GM11168 (cell line): ENCODE measurements around the gene MKS1.

Experiments used
- in situ Hi-C: fragments of 300-500 bp; cut with MboI; formaldehyde crosslinking; loops from one replicate; pipeline ENCODE4 v1.12.0; 2022; ENCODE audit warnings: low sequenced_read_pairs; ENCODE audit not compliant: unreplicated experiment

The MKS1 gene

GRCh38 chr17:58245428-58246103 is 26.5 kb upstream of the MKS1 start:
- in situ Hi-C loops, result no loop called here

GRCh38 chr17:58244963-58245362 is 25.9 kb upstream of the MKS1 start:
- in situ Hi-C loops, result no loop called here

DNA sequence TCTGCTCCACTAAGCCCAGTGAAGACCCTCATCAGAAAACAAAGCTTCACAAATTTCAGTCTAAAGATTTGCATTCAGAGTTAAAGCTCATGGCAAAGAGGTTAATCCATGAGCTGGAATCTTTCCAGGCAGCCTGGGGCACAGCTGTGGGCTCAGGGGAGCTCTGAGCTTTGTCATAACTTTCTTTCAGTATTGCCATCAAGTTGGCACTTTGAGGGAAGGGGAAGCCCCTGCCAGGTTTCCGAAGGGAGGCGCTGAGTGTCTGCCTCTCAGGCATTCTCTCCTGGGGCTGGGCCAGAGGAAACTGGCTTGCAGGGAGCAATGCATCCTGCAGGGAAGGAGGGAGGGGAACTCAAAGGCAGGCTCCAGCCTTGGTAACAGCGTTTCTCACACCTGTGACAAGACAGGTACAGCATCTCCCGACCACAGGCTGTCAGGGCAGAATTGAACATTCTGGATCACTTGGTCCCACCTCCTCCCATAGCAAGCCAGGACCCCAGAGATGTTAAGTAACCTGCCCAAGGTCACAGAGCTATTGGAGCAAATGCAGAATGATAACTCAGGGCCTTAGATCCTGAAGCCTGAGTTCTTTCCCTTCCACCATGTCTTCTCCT is 23.2 kb upstream of the MKS1 start:
- in situ Hi-C loops, result no loop called here

- in situ Hi-C loops, result no loop called here
These were observed 20.9 kb upstream of the MKS1 start for GRCh38 chr17:58239987-58240386.

DNA sequence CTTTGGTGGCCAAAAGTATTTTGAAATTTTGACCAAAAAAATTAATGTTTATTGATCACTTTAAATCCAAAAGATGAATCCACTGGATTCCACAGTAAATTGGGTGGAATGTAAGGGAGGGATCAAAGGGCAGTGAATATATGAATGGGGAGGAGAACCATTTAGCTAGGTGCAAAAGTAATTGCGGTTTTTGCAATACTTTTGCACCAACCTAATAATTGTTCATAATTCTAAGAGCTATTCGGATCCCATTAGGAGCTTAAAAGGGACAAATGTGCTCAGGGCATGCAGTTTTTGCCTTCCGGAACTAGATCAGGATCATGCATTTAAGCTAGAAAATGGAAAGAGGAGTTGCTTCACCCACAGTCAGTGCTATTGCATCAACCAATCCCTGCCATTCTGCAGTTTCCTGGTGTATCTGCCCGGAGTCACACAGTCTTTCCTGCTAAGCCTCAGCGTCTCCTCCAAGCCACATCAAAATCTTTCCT is 19.1 kb upstream of the MKS1 start, which contains the start of gene LPO:
Gene LPO (plus strand): TSS at position 438 of the 488 bp plus-strand sequence. CDS start 4,396 bp downstream, outside the sequence.
- in situ Hi-C loops, result no loop called here

- in situ Hi-C loops, result no loop called here
These were observed 17.3 kb upstream of the MKS1 start for GRCh38 chr17:58236394-58236793.

- in situ Hi-C loops, result no loop called here
These were observed 16.8 kb upstream of the MKS1 start for GRCh38 chr17:58235821-58236220.

- in situ Hi-C loops, result no loop called here
These were observed 15.5 kb upstream of the MKS1 start for GRCh38 chr17:58234512-58234911.

GRCh38 chr17:58233543-58233942 is 14.5 kb upstream of the MKS1 start:
- in situ Hi-C loops, result no loop called here

GRCh38 chr17:58232707-58233156 is 13.7 kb upstream of the MKS1 start:
- in situ Hi-C loops, result no loop called here

DNA sequence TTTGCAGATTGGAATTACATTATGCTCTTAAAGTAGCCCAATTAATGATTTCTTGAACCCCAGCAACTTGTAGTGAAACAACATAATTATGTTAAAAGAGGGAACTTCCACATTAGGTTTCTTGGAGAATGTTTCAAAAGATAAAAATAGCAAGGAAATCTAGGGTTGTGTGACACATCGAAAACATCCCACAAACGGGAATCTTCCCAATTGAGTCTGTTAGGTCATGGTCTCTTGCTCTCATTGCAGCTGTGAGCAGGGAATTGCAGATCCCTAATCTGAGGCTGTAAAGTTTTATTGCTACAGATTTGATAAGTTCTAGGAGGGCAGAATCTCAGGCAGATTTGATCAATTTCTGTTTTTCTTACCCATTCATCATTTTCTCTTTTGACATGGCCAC is 12.6 kb upstream of the MKS1 start:
- in situ Hi-C loops, result no loop called here

DNA sequence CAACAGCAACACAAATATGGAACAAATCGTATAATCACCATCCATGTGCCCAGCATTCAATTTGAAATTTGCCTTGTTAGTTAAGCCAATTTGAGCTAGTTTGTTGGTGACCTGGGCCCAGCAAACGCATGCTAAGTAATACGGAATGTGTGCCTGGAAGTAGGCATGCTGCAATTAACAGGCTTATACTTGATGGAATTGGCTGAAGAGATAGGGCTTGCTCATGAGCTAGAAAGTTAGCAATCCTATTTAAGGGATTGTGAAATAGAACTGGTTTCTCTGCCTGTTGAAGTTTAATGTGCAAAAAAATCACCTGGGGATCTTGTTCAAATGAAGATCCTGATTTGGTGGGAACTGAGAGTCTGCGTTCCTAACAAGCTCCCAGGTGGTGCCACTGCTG is 10.8 kb upstream of the MKS1 start:
- in situ Hi-C loops, result no loop called here

- in situ Hi-C loops, result no loop called here
These were observed 10.3 kb upstream of the MKS1 start for GRCh38 chr17:58229384-58229783.

DNA sequence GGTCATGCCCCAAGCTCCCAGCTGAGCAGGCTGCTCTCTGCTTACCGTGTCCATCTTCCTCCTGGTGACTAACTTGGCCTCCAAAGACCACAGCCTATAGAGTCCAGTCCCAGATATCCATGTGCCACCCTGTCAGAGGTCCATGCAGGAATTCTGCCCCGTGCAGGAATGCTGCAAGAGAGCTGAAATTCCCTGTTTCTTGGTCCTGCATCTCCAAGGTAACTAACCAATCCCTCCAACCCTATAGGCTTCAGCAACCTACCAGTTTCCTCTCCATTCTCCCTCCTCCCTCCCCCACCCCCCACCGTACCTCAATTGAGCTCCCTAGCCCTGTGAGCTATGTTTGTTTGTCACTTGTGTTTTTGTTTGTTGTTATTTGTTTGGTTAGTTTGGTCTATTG is 9.6 kb upstream of the MKS1 start:
- in situ Hi-C loops, result no loop called here

DNA sequence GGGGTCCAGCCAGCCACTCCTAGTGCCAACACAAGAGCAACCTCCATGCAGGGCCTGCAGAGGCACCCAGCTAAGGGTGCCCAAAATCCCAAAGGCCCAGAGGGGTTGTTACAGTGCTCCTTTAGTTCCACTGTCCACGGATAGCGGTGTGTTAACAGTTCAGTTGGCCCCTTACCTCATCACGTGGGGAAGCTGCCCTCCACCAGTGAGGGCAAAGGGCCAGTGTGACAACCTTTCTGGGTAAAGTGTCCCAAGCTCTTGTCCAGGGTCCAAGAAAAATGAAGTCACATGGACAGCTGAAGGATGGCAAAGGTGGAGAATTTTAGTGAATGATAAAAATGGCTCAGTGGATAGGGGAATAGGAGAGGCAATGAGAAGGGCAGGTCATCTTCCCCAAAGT is 8.7 kb upstream of the MKS1 start:
- in situ Hi-C loops, result no loop called here

DNA sequence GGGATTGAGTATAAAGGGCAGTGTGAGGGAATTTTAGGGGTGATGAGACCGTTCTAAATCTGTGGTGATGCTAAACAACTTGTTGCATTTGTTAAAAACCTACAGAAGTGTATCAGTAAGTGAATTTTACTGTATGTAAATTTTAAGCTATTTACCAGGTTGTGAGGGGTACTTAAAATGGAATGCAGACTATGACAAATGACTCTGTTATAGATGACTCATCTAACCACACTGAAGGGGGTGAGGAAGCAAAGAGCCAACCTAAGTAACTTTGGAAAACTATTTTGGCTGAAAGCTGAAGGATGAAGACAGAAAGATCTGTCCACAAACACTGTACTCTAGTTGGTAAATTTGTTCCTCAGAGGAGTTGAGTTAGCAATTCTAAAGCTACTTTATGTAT is 5.3 kb upstream of the MKS1 start:
- in situ Hi-C loops, result no loop called here

DNA sequence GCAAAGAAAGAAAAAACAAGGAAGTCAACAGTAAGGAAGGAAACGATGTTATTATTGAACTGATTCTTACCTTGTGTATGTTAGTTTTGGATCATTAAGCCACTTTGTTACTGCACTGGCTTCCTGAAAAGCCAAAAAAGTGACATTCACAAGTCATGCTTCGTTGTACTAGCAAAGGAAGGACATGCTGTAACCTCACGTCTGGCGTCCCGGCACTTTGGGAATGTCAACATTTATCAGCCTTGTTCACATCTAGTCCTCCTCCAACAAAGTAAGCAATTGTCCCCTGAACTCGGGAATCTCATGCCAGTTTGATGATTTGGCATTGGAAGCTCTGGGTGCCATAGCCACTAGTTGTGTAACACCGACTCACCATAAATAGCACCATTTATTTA is 731 bp upstream of the MKS1 start:
- in situ Hi-C loops, result no loop called here

- in situ Hi-C loops, result no loop called here
These were observed 1.3 kb downstream of the MKS1 start for GRCh38 chr17:58217766-58218165.

DNA sequence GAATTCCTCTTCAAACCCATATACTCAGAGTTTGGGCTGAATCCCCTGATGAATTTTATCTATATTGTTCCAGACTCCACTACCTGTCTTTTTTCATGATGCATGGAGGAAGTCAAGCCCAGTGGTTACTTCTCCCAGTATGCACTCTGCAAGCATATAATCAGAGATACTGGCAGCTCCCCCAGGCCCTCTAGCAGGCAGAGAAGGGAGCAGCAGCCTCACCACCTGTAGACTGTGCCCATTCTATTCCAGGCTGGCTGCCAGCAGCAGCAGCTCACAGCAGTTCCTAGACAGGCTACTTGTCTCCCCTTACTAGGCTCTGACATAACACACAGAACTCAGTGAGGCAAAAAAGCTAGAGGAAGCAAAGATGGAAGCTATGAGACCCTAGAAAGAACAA is 3.4 kb downstream of the MKS1 start:
- in situ Hi-C loops, result no loop called here

DNA sequence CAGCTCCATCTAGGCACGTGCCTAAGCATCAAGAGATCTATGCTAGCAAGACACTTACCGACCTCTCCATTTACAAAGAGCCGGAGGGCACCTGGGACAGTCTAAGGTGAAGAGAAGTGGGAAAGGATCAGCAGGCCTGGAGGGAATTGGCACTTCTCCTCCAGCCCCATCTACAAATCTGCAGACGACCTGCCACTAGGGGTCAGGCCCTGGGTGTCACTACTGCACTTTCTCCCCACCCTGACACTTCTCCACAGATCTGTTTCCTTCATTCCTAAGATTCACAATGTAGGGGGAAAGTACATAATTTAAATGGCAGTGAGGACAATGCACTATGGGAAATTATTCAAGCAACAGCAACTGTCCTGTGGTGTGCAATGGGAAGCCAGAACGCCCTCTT is 8.1 kb downstream of the MKS1 start:
- in situ Hi-C loops, result no loop called here

- in situ Hi-C loops, result no loop called here
These were observed 10.7 kb downstream of the MKS1 start for GRCh38 chr17:58208344-58208743.

- in situ Hi-C loops, result no loop called here
These were observed 11.6 kb downstream of the MKS1 start for GRCh38 chr17:58207451-58207850.
